T47D (cell line): ENCODE data around the gene KCNE1.
"Not testable (repeated sequence)": the region's sequence is repeated elsewhere in the genome, so short reads cannot be mapped to it uniquely, and the experiment has no call there.

Experiments
- DNase-seq, 2 experiments: peaks; one replicate each; pipeline versions ENCODE4 v3.0.0 to v3.0.0-alpha.2; 2011 to 2012; ENCODE audit warnings: low read depth in 1 of 2, low spot score in 1 of 2
- in situ Hi-C: cut with HindIII; loops from 2 replicates; pipeline ENCODE4 v1.10.0; 2016; ENCODE audit warnings: low sequenced_read_pairs, low pct_unique_long_range_greater_than_20kb

The KCNE1 gene

DNA sequence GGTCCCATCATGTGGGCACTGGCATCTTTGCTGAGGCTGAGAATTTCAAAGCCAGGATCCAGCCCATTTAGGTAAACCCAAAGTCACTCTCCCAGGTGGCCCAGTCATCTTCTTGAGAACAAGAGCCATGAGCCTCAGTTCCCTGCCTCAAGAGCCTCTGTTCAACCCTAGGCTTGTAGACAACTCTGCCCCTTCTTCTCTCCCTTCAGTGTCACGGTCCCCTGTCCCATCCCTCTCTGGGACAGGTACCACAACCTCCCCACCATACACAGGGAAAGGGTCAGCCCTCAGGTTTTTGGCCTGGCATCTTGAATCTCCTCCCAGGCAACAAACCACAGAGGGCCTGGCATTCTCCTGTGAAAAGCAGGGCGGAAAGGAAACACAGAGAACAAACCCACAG, 106.3 kb downstream of the KCNE1 start:
- in situ Hi-C loops = not testable (repeated sequence)

GRCh38 chr21:34404742-34405141, 107.3 kb downstream of the KCNE1 start:
- DNase-seq, in situ Hi-C loops: not testable (repeated sequence)

More for the DNA sequence above, 106.3 kb downstream of the KCNE1 start:
- not testable (repeated sequence) for DNase-seq

DNA sequence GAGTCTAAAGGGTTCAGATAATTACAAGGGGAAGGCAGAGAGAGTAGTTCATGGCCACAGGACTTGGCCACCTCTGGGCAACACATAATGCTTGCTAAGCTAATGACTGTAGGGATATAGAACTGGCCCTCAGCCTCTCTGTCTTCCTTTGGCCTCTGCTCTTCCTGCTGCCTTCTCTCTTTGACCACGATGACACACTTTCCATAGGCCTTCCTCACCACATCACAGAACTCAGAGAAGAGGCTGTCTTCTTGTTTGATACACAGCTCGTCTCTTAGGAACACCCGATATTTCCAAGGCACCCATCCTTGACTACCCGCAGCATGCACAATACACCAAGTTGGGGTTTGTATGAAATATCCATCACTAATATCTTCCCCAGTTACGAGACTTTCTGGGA, 111.5 kb downstream of the KCNE1 start:
- DNase-seq, in situ Hi-C loops: not testable (repeated sequence)
